Gastroesophageal sphincter (tissue), 3 donors: ENCODE measurements around the gene PARD3B.

Experiments used
- POLR2AphosphoS5 ChIP-seq: sonication (generic); formaldehyde crosslinking; IDR thresholded peaks from one replicate; pipeline ENCODE4 v1.6.1; 2017; ENCODE audit warnings: antibody characterized with exemption
- TF ChIP-seq, protein P1 (sequence below), 4 experiments: fragments of 200-600 bp in 2 of 4; fragments of 450-650 bp in 2 of 4; sonication (generic) in 1 of 4; IDR thresholded peaks; one replicate each; pipeline ENCODE4 v1.5.1; 2017 to 2019; ENCODE audit warnings: antibody characterized with exemption in 4 of 4, mild to moderate bottlenecking in 2 of 4, moderate library complexity in 2 of 4

DNA sequence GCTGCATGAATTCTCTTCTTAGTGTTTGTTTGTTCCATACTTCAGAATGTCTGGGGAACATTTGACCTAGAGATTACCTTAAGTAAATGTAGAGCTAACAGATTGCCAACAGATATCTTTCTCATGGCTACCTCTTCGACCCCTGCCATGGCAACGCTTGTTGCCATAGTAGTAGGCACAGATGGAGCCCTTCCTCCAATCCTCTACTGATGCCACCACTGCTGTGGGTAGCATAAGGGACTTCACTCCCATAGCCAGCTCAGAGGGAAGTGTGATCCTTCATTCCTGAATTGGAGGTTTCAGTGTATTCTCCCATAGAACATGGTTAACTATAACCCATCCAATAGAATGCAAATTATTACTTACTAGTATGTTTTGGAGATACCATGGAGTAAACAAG lies 593.5 kb downstream of the PARD3B start:
- no peak for TF ChIP-seq POLR2AphosphoS5
- TF ChIP-seq, protein P1, sequence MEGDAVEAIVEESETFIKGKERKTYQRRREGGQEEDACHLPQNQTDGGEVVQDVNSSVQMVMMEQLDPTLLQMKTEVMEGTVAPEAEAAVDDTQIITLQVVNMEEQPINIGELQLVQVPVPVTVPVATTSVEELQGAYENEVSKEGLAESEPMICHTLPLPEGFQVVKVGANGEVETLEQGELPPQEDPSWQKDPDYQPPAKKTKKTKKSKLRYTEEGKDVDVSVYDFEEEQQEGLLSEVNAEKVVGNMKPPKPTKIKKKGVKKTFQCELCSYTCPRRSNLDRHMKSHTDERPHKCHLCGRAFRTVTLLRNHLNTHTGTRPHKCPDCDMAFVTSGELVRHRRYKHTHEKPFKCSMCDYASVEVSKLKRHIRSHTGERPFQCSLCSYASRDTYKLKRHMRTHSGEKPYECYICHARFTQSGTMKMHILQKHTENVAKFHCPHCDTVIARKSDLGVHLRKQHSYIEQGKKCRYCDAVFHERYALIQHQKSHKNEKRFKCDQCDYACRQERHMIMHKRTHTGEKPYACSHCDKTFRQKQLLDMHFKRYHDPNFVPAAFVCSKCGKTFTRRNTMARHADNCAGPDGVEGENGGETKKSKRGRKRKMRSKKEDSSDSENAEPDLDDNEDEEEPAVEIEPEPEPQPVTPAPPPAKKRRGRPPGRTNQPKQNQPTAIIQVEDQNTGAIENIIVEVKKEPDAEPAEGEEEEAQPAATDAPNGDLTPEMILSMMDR (IDR thresholded peaks at IDR 0.05): no peak
